Astrocyte of the cerebellum (primary cell): ENCODE results near the gene ADAM15.
A peak's percentile ranks its signal among the peaks of the same experiment; 100 is the strongest.

ENCODE experiments used
- DNase-seq: peaks from one replicate; pipeline ENCODE4 v3.0.0-alpha.2; 2011; ENCODE audit warnings: low read depth
- H3K4me3 ChIP-seq: 2 replicates; pipeline ENCODE4 v1.5.1; 2011; ENCODE audit warnings: mild to moderate bottlenecking, low read depth, low read length, moderate library complexity
- CTCF ChIP-seq: IDR thresholded peaks from 2 replicates; pipeline ENCODE4 v1.5.1; 2012; ENCODE audit warnings: low read length, low read depth, moderate library complexity, mild to moderate bottlenecking; ENCODE audit errors: missing control alignments
- in situ Hi-C: cut with HindIII; loops from 2 replicates; pipeline ENCODE4 v1.10.0; 2017; ENCODE audit warnings: low sequenced_read_pairs

Gene ADAM15

GRCh38 chr1:155017041-155017945, 33.8 kb upstream of the ADAM15 start:
- peak; percentile 72 for DNase-seq
- peak; percentile 99 for TF ChIP-seq CTCF
- peak overlapping the region; percentile 36 for H3K4me3 ChIP-seq
- in situ Hi-C loops: loop anchor here (5.0 kb wide), 1 partner anchor 145 kb away; the partner anchor contains the start of gene KCNN3

- TF ChIP-seq CTCF: no peak
- no peak for DNase-seq
- peak overlapping the region; percentile 36 for H3K4me3 ChIP-seq
- in situ Hi-C loops: loop anchor here (5.0 kb wide), 1 partner anchor 146 kb away; the partner anchor contains the start of gene KCNN3
Observed at GRCh38 chr1:155017946-155018316, 33.2 kb upstream of the ADAM15 start.

GRCh38 chr1:155018617-155019348, 32.3 kb upstream of the ADAM15 start:
- no peak overlapping the region for H3K4me3 ChIP-seq
- no peak for DNase-seq
- in situ Hi-C loops: loop anchor here (5.0 kb wide), 1 partner anchor 146 kb away; the partner anchor contains the start of gene KCNN3
- TF ChIP-seq CTCF: no peak

- in situ Hi-C loops: loop anchor here (5.0 kb wide), 1 partner anchor 147 kb away; the partner anchor contains the start of gene KCNN3
- no peak for TF ChIP-seq CTCF
- DNase-seq: no peak
Observed at GRCh38 chr1:155019377-155020245, 31.5 kb upstream of the ADAM15 start.

GRCh38 chr1:155022136-155022926, 28.8 kb upstream of the ADAM15 start:
- no peak for TF ChIP-seq CTCF
- no peak overlapping the region for H3K4me3 ChIP-seq
- in situ Hi-C loops: no loop called here
- DNase-seq: no peak

More at GRCh38 chr1:155019377-155020245, 31.5 kb upstream of the ADAM15 start:
- H3K4me3 ChIP-seq: no peak overlapping the region
